ENCODE data around the gene ANKRD34B.
"Not testable (repeated sequence)": the region's sequence is repeated elsewhere in the genome, so short reads cannot be mapped to it uniquely, and the experiment has no call there.

Gene ANKRD34B

GRCh38 chr5:80592105-80592504, 22.0 kb upstream of the ANKRD34B start:
- TF ChIP-seq, protein P1, sequence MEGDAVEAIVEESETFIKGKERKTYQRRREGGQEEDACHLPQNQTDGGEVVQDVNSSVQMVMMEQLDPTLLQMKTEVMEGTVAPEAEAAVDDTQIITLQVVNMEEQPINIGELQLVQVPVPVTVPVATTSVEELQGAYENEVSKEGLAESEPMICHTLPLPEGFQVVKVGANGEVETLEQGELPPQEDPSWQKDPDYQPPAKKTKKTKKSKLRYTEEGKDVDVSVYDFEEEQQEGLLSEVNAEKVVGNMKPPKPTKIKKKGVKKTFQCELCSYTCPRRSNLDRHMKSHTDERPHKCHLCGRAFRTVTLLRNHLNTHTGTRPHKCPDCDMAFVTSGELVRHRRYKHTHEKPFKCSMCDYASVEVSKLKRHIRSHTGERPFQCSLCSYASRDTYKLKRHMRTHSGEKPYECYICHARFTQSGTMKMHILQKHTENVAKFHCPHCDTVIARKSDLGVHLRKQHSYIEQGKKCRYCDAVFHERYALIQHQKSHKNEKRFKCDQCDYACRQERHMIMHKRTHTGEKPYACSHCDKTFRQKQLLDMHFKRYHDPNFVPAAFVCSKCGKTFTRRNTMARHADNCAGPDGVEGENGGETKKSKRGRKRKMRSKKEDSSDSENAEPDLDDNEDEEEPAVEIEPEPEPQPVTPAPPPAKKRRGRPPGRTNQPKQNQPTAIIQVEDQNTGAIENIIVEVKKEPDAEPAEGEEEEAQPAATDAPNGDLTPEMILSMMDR (IDR thresholded peaks at IDR 0.05; ENCODE audit: control insufficient read depth, insufficient read depth, low read depth, low read length, missing control alignments): no peak
- DNase-seq (ENCODE audit: low read depth): no peak
- H3K4me3 ChIP-seq (ENCODE audit: control insufficient read depth, low read depth, low read length): no peak overlapping the region

DNA sequence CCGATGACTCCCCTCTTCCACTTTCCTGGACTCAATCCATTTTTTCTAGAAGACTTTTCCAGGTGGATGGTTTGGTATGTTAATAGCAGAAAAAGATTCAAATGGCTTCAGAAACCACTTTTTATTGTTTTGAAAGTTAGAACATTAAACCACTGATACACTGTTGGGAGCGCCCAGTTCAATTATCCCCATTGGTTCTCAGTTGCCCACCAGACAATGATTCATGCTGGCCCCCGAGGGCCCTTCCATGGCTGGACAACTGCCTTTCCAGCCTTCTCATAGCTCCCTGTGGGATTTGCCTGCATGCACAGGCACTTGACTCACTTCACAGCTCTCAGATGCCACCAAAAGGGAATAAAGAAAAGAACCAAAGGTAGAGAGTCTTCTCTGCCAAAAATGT, 21.3 kb upstream of the ANKRD34B start:
- no peak for DNase-seq (ENCODE audit: low read depth)
- no peak overlapping the region for H3K4me3 ChIP-seq (ENCODE audit: control insufficient read depth, low read depth, low read length)
- TF ChIP-seq, protein P1 (IDR thresholded peaks at IDR 0.05; ENCODE audit: control insufficient read depth, insufficient read depth, low read depth, low read length, missing control alignments): no peak

GRCh38 chr5:80590766-80591165, 20.7 kb upstream of the ANKRD34B start:
- TF ChIP-seq, protein P1 (IDR thresholded peaks at IDR 0.05; ENCODE audit: control insufficient read depth, insufficient read depth, low read depth, low read length, missing control alignments): no peak
- H3K4me3 ChIP-seq (ENCODE audit: control insufficient read depth, low read depth, low read length): no peak overlapping the region
- no peak for DNase-seq (ENCODE audit: low read depth)

DNA sequence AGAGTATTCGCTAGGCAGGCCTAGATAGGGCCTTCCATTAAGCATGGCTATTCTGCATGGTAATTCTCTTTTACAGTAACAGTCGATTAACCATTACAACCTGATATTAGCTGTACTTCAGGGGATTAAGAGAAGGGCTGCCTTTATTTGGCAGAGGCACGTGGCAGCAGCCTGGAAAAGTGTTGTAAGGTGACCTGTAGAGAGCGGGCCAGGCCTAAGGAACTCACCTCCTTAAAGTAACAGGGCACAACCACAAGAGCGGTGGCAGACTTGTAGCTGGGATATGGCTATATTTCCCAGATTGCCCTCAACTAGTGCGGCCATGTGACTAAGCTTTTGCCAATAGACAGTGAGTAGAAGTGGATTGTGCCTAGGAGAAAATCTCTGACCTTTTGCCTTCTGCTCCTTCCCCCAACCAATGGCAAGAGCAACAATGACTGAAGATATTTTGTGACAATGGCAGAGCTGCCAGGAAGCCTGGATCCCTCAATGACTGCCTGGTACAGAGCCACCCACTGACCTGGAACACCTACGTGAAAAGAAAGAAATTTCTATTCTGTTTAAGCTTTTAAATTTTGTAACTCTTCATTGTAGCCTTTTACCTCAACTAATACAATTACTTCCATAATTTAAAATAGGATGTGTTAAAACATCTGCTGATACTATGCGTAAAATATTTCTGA, 18.9 kb upstream of the ANKRD34B start:
- no peak for DNase-seq (ENCODE audit: low read depth)
- TF ChIP-seq, protein P1 (IDR thresholded peaks at IDR 0.05; ENCODE audit: control insufficient read depth, insufficient read depth, low read depth, low read length, missing control alignments): no peak
- H3K4me3 ChIP-seq (ENCODE audit: control insufficient read depth, low read depth, low read length): no peak overlapping the region

- TF ChIP-seq, protein P1 (IDR thresholded peaks at IDR 0.05; ENCODE audit: control insufficient read depth, insufficient read depth, low read depth, low read length, missing control alignments): no peak
- no peak overlapping the region for H3K4me3 ChIP-seq (ENCODE audit: control insufficient read depth, low read depth, low read length)
- no peak for DNase-seq (ENCODE audit: low read depth)
Measured at GRCh38 chr5:80584770-80585169, 14.7 kb upstream of the ANKRD34B start.

DNA sequence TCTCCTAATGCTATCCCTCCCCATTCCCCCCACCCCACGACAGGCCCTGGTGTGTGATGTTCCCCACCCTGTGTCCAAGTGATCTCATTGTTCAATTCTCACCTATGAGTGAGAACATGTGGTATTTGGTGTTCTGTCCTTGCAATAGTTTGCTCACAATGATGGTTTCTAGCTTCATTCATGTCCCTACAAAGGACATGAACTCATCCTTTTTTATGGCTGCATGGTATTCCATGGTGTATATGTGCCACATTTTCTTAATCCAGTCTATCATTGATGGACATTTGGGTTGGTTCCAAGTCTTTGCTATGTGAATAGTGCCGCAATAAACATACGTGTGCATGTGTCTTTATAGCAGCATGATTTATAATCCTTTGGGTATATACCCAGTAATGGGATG, 10.2 kb upstream of the ANKRD34B start:
- DNase-seq (ENCODE audit: low read depth); H3K4me3 ChIP-seq (ENCODE audit: control insufficient read depth, low read depth, low read length): not testable (repeated sequence)

GRCh38 chr5:80579050-80579449, 9.0 kb upstream of the ANKRD34B start:
- H3K4me3 ChIP-seq (ENCODE audit: control insufficient read depth, low read depth, low read length): no peak overlapping the region
- TF ChIP-seq, protein P1 (IDR thresholded peaks at IDR 0.05; ENCODE audit: control insufficient read depth, insufficient read depth, low read depth, low read length, missing control alignments): no peak
- DNase-seq (ENCODE audit: low read depth): no peak

All from AG09309 (cell line).